Stimulated activated naive B cell treated with anti-CD40 and anti-IgM and Interleukin-4, amounts not matched to agents 10 μg/mL and 1 μg/mL and 100 μg/mL, for 72 hours (primary cell): Measurements from ENCODE around the gene TCHH.

Experiments
- ATAC-seq, 2 donors: fragments of 150-1000 bp; cut with Tn5 transposase; replicated peaks; 2 replicates each; pipeline ENCODE4 v1.10.0; 2021; ENCODE audit warnings: moderate library complexity in 1 of 2
- DNase-seq: peaks from one replicate; pipeline ENCODE4 v3.0.0; 2021
- H3K27ac Mint-ChIP-seq: one replicate; pipeline ENCODE4 v1.8.0; 2022; ENCODE audit warnings: mild to moderate bottlenecking, mixed read lengths
- H3K27me3 Mint-ChIP-seq, 2 donors: one replicate each; pipeline ENCODE4 v1.8.0; 2022; ENCODE audit warnings: mixed read lengths in 2 of 2
- H3K36me3 Mint-ChIP-seq, 2 donors: one replicate each; pipeline ENCODE4 v1.8.0; 2022; ENCODE audit warnings: mixed read lengths in 2 of 2, mild to moderate bottlenecking in 1 of 2
- H3K4me1 Mint-ChIP-seq, 2 donors: one replicate each; pipeline ENCODE4 v1.8.0; 2022; ENCODE audit warnings: mixed read lengths in 2 of 2, mild to moderate bottlenecking in 1 of 2
- H3K4me3 Mint-ChIP-seq, 2 donors: one replicate each; pipeline ENCODE4 v1.8.0; 2022; ENCODE audit warnings: mild to moderate bottlenecking in 2 of 2, mixed read lengths in 2 of 2, moderate library complexity in 1 of 2
- H3K9me3 Mint-ChIP-seq, 2 donors: one replicate each; pipeline ENCODE4 v1.8.0; 2022; ENCODE audit warnings: mixed read lengths in 2 of 2, mild to moderate bottlenecking in 1 of 2

The TCHH gene

DNA sequence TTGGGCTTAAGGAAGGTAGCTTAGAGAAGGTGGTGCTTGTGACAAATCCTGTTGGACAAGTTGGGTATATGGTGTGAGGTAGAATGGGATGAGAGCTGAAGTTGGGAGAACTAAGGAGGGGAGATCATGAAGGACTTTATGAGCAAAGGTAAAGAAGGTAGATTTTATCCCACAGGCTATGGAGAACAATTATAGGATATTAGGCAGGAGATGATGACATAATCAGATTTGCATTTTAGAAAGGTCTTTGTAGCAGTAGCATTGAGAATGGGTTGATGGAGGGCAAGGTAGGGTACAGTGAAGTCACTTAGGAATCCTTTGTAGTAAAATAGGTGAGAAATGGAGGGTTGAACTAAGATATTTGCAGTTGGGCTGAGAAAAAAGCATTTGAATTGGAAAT, 14.9 kb upstream of the TCHH start:
- DNase-seq (no peak), ATAC-seq (no peak)
- Mint-ChIP-seq H3K27ac (no peak overlapping the region), H3K9me3 (peaks cover 4 to 9% of the 10 kb centered on the region in 2 donors), H3K36me3 (no peaks in the 10 kb centered on the region), H3K4me1 (no peaks in the 10 kb centered on the region), H3K4me3 (no peak overlapping the region), H3K27me3 (peaks cover 34 to 48% of the 10 kb centered on the region in 2 donors)

DNA sequence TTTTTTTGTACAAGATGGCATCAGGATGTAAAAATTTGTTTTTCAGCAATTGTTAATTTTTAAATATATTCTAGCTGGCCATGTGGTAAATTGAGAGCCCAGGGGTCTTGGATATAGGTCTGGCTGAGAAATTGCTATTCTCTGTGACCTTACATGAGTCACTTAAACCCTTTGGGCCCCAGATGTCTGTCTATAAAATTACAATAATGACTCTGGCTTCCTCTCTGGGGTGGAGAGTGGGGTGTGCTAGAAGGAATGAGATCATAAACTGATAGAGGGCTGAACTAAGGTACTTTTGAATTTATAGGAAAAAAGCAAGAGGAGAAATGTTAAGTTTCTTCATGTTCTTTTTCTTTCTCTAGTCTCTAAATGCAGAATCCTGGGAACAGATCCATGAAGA, 12.4 kb upstream of the TCHH start:
- Mint-ChIP-seq H3K9me3 (peaks cover 0 to 2% of the 10 kb centered on the region in 2 donors), H3K36me3 (no peaks in the 10 kb centered on the region), H3K27me3 (peaks cover 36 to 53% of the 10 kb centered on the region in 2 donors), H3K4me1 (no peaks in the 10 kb centered on the region), H3K27ac (no peak overlapping the region), H3K4me3 (no peak overlapping the region)
- ATAC-seq, result no peak
- no peak for DNase-seq

DNA sequence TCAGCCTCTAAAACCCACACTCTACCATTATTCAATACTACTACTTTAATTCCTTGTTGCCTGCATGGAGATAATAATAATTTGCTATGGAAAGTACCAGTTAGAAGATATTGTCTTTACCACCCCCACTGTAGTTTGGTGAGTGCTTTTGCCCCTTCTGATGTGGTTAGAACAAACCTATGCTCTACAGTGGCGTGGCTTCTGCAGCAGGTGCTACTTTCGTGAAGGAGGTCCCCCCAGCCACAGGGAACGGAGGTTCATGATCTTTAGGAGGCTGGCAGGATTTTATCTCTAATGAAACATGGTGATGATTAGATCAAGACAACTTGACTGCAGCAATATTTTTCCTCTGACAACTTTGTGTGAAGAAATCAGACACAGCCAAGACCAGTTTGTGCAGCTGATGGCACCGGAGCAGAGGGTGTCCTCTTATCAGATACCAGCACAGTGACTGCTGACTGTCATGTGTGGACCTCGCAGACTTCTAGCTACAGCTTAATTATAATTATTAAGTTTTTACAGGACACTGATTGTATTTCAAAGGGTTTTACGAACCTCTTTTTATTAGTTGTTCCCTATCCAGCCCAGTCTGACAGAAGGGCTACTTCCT, 10.7 kb upstream of the TCHH start:
- no peaks in the 10 kb centered on the region for H3K4me1 Mint-ChIP-seq
- H3K9me3 Mint-ChIP-seq, result no peaks in the 10 kb centered on the region
- no peak overlapping the region for H3K4me3 Mint-ChIP-seq
- ATAC-seq (no peak), DNase-seq (no peak)
- peaks cover 45 to 64% of the 10 kb centered on the region in 2 donors for H3K27me3 Mint-ChIP-seq
- no peak overlapping the region for H3K27ac Mint-ChIP-seq
- H3K36me3 Mint-ChIP-seq, result no peaks in the 10 kb centered on the region

DNA sequence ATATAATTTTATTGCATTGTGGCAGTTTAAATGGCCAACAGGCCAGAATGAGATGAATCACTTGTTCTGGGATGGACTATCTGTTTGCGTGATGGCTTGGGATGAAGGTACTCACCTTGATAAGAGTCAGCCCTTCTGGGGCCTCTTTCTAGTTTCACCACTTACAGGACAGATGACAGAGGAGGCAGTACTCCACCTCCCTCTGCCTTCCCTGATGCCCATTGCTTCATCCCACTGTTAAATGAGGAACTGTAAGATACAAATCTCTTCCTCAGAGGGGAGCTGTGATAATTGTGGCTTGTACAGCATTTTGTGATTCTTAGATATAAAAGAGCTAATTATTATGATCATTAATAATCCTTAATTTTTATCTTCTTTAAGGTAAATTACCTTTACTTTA, 3.7 kb upstream of the TCHH start:
- no peaks in the 10 kb centered on the region for H3K4me1 Mint-ChIP-seq
- H3K36me3 Mint-ChIP-seq, result no peaks in the 10 kb centered on the region
- no peak for DNase-seq
- H3K9me3 Mint-ChIP-seq, result no peaks in the 10 kb centered on the region
- ATAC-seq, result no peak
- no peak overlapping the region for H3K4me3 Mint-ChIP-seq
- no peak overlapping the region for H3K27ac Mint-ChIP-seq
- peaks cover 47 to 60% of the 10 kb centered on the region in 2 donors for H3K27me3 Mint-ChIP-seq

DNA sequence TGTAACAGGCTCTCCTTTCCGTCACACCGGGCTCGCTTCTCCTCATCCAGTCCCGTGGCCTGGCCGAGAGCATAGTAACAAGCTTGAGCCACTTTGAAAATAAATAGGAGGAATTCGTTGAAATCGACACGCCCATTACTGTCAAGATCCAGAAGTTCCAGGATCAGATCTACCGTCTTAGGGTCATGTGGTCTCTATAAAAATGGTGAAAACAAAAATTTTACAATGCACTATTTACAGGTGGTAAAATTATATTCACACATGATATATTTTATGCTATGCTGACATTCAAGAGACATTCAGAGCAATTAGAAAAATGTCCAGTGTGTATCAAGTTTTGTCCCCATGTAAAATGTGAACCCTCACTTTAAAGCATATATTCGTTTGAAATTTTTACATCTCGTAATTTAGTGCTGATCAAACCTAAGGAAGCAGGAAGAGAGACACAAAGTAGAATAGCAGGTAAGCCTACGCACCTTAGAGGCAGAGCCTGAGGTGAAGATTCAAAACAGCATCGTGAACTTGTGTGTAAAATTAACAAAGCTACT, 2.3 kb downstream of the TCHH start:
- Mint-ChIP-seq H3K4me1 (peaks cover 0 to 5% of the 10 kb centered on the region in 2 donors), H3K27ac (no peak overlapping the region), H3K36me3 (peaks cover 0 to 7% of the 10 kb centered on the region in 2 donors), H3K4me3 (no peak overlapping the region), H3K27me3 (peaks cover 23 to 33% of the 10 kb centered on the region in 2 donors), H3K9me3 (no peaks in the 10 kb centered on the region)
- no peak for DNase-seq
- ATAC-seq, result no peak

DNA sequence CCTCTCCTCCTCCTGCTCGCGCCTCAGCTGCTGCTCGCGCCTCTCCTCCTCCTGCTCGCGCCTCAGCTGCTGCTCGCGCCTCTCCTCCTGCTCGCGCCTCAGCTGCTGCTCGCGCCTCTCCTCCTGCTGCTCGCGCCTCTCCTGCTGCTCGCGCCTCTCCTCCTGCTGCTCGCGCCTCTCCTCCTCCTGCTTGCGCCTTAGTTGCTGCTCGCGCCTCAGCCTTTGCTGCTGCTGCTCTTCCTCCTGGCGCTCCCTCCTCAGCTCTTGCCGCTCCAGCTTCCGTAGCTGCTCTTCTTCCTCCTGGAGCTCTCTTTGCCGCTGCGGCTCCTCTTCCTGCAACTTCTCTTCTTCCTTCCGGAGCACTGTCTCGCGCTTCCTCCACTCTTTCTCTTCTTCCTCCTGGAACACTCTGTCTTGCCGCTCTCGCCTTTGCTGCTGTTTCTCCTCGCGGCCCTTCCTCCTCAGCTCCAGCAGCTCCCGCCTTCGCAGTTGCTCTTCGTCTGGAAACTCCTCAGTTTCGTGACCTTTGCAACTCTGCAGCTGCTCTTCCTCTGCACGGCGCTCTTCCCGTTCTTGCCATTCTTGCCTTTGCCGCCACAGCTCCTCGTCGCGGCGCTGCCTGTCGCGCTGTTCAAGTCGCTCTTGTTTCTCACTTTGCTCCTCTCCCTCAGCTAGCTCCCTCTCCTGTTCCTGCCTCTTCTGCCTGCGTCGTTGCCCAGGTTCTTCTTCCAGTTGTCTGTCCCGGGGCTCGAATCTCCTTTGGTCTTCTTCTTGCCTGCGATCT, 3.0 kb downstream of the TCHH start:
- ATAC-seq (no peak), DNase-seq (no peak)
- H3K4me3 Mint-ChIP-seq, result no peak overlapping the region
- H3K27ac Mint-ChIP-seq, result no peak overlapping the region
- H3K27me3 Mint-ChIP-seq, result peaks cover 20 to 31% of the 10 kb centered on the region in 2 donors
- peaks cover 0 to 10% of the 10 kb centered on the region in 2 donors for H3K4me1 Mint-ChIP-seq
- peaks cover 0 to 8% of the 10 kb centered on the region in 2 donors for H3K36me3 Mint-ChIP-seq
- H3K9me3 Mint-ChIP-seq, result peaks cover 0 to 1% of the 10 kb centered on the region in 2 donors

DNA sequence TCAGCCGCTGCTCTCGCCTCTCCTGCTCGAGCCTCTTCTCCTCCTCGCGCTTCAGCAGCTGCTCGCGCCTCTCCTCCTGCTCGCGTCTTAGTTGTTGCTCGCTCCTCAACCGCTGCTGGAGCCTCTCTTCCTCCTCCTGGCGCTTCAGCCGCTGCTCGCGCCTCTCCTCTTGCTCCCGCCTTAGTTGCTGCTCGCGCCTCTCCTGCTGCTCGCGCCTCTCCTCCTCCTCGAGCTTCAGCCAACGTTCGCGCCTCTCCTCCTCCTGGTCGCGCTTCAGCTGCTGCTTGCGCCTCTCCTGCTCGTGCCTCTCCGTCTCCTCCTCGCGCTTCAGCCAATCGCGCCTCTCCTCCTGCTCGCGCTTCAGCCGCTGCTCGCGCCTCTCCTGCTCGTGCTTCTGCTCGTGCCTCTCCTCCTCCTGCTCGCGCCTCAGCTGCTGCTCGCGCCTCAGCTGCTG, 3.7 kb downstream of the TCHH start:
- no peak overlapping the region for H3K4me3 Mint-ChIP-seq
- DNase-seq (no peak), ATAC-seq (peak; percentile 14 to 20)
- H3K36me3 Mint-ChIP-seq, result peaks cover 0 to 8% of the 10 kb centered on the region in 2 donors
- peaks cover 0 to 10% of the 10 kb centered on the region in 2 donors for H3K4me1 Mint-ChIP-seq
- H3K27me3 Mint-ChIP-seq, result peaks cover 13 to 23% of the 10 kb centered on the region in 2 donors
- H3K27ac Mint-ChIP-seq, result no peak overlapping the region
- H3K9me3 Mint-ChIP-seq, result peaks cover 0 to 1% of the 10 kb centered on the region in 2 donors

DNA sequence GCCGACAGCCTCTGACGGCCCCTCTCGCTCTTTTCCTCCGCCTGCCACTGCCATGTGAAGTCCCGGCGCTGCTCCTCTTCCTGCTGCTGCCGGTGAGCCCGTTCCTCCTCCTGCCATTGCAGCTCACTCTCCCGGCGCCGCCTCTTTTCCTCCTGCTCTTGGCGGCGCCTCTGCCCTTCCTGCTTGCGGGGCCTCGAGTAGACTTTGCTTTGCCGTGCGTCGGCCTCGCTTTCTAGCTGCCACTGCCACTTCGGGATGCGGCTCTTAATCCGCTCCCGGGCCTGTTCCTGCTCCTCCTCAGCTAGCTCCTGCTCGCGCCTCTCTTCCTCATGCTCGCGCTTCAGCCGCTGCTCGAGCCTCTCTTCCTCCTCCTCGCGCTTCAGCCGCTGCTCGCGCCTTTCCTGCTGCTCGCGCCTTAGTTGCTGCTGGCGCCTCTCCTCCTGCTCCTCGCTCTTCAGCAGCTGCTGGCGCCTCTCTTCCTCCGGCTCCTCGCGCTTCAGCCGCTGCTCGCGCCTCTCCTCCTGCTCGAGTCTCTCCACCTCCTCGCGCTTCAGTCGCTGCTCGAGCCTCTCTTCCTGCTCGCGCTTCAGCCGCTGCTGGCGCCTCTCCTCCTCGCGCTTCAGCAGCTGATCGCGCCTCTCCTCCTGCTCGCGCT, 4.3 kb downstream of the TCHH start:
- DNase-seq, result no peak
- H3K9me3 Mint-ChIP-seq, result peaks cover 0 to 1% of the 10 kb centered on the region in 2 donors
- ATAC-seq, result peak; percentile 25 to 50
- H3K4me1 Mint-ChIP-seq, result peaks cover 0 to 10% of the 10 kb centered on the region in 2 donors
- no peak overlapping the region for H3K4me3 Mint-ChIP-seq
- peaks cover 0 to 8% of the 10 kb centered on the region in 2 donors for H3K36me3 Mint-ChIP-seq
- no peak overlapping the region for H3K27ac Mint-ChIP-seq
- H3K27me3 Mint-ChIP-seq, result peaks cover 8 to 19% of the 10 kb centered on the region in 2 donors

DNA sequence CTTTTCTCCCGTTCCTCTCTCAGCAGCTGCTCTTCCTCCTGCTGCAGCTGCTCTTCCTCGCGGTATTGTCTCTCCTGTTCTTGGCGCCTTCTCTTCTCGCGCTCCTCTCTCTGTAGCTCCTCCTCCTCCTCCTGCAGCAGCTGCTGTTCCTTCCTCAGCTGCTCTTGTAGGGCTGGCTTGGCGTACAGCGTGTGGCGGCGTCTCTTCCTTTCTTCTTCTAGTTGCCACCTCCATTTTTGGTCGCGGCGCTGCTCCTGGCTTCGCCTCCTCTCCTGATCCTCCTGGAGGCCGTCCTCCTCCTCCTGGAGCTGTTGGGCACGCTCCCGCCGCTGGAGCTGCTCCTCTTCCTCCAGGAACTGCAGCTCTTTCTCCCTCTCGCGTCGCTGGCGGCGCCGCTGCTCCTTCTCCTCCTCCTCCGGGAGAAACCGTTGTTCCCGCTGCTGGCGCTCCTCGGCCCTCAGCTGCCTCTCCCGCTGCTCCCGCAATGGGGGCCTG, 4.8 kb downstream of the TCHH start:
- no peak for DNase-seq
- peak; percentile 48 to 51 for ATAC-seq
- Mint-ChIP-seq H3K4me1 (peaks cover 0 to 10% of the 10 kb centered on the region in 2 donors), H3K9me3 (peaks cover 0 to 1% of the 10 kb centered on the region in 2 donors), H3K36me3 (peaks cover 0 to 8% of the 10 kb centered on the region in 2 donors), H3K27me3 (peaks cover 8 to 18% of the 10 kb centered on the region in 2 donors), H3K27ac (no peak overlapping the region), H3K4me3 (no peak overlapping the region)

DNA sequence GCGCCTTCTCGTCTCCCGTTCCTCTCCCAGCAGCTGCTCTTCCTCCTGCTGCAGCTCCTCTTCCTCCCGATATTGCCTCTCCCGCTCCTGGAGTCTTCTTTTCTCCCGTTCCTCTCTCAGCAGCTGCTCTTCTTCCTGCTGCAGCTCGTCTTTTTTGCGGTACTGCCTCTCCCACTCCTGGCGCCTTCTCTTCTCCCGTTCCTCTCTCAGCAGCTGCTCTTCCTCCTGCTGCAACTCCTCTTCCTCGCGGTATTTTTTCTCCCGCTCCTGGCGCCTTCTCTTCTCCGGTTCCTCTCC, 5.3 kb downstream of the TCHH start:
- ATAC-seq (no peak), DNase-seq (no peak)
- Mint-ChIP-seq H3K4me3 (no peak overlapping the region), H3K27ac (no peak overlapping the region), H3K4me1 (peaks cover 0 to 10% of the 10 kb centered on the region in 2 donors), H3K9me3 (peaks cover 0 to 1% of the 10 kb centered on the region in 2 donors), H3K36me3 (peaks cover 0 to 8% of the 10 kb centered on the region in 2 donors), H3K27me3 (peaks cover 3 to 13% of the 10 kb centered on the region in 2 donors)

DNA sequence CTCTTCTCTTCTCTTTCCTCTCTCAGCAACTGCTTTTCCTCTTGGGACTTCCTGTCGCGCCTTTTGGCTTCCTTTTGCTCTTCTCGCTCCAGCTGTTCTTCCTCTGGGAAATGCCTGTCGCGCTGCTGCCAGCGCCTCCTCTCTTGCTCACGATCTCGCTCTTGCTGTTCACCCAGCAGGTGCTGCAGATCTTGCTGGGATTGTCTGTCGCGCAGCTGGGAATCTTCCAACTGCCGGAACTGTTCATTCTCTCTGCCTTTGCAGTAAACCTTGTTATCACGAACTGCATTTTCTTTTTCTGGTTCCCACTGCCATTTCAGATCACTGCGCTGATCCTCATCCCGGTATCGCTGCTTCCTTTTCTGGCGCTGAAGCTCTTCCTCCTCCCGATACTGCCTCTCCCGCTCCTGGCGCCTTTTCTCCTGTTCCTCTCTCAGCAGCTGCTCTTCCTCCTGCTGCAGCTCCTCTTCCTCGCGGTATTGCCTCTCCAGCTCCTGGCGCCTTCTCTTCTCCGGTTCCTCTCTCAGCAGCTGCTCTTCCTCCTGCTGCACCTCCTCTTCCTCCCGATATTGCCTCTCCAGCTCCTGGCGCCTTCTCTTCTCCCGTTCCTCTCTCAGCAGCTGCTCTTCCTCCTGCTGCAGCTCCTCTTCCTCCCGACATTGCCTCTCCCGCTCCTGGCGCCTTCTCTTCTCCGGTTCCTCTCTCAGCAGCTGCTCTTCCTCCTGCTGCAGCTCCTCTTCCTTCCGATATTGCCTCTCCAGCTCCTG, 5.8 kb downstream of the TCHH start:
- DNase-seq (no peak), ATAC-seq (no peak)
- peaks cover 0 to 8% of the 10 kb centered on the region in 2 donors for H3K27me3 Mint-ChIP-seq
- H3K4me3 Mint-ChIP-seq, result no peak overlapping the region
- H3K9me3 Mint-ChIP-seq, result peaks cover 0 to 1% of the 10 kb centered on the region in 2 donors
- no peak overlapping the region for H3K27ac Mint-ChIP-seq
- peaks cover 0 to 8% of the 10 kb centered on the region in 2 donors for H3K36me3 Mint-ChIP-seq
- peaks cover 0 to 10% of the 10 kb centered on the region in 2 donors for H3K4me1 Mint-ChIP-seq

DNA sequence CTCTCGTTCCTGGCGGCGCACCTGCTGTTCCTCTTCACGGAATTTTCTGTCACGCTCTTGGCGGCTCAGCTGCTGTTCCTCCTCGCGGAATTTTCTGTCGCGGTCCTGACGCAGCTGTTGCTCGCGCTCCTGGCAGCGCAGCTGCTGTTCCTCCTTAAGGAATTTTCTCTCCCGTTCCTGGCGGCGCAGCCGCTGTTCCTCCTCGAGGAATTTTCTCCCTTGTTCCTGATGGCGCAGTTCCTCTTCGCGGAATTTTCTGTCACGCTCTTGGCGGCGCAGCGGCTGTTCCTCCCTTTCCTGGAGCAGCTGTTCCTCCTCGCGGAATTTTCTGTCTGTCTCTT, 6.4 kb downstream of the TCHH start:
- peaks cover 0 to 1% of the 10 kb centered on the region in 2 donors for H3K9me3 Mint-ChIP-seq

DNA sequence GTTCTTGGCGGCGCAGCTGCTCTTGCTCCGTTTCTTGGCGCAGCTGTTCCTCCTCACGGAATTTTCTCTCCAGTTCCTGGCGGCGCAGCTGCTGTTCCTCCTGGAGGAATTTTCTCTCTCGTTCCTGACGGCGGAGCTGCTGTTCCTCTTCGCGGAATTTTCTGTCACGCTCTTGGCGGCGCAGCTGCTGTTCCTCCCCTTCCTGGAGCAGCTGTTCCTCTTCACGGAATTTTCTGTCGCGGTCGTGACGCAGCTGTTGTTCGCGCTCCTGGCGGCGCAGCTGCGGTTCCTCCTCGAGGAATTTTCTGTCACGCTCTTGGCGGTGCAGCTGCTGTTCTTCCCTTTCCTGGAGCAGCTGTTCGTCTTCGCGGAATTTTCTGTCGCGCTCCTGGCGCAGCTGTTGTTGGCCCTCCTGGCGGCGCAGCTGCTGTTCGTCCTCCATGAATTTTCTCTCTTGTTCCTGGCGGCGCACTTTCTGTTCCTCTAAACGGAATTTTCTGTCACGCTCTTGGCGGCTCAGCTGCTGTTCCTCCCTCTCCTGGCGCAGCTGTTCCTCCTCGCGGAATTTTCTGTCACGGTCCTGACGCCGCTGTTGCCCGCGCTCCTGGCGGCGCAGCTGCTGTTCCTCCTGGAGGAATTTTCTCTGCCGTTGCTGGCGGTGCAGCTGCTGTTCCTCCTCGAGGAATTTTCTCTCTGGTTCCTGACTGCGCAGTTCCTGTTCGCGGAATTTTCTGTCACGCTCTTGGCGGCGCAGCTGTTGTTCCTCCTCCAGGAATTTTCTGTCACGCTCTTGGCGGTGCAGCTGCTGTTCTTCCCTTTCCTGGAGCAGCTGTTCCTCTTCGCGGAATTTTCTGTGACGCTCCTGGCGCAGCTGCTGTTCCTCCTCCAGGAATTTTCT, 7.0 kb downstream of the TCHH start:
- Mint-ChIP-seq H3K27me3 (peaks cover 5 to 7% of the 10 kb centered on the region in 2 donors), H3K9me3 (peaks cover 0 to 1% of the 10 kb centered on the region in 2 donors), H3K4me1 (peaks cover 0 to 10% of the 10 kb centered on the region in 2 donors), H3K36me3 (peaks cover 0 to 8% of the 10 kb centered on the region in 2 donors), H3K4me3 (no peak overlapping the region), H3K27ac (no peak overlapping the region)
- DNase-seq (no peak), ATAC-seq (no peak)

More for the DNA sequence above, 6.4 kb downstream of the TCHH start:
- Mint-ChIP-seq H3K36me3 (peaks cover 0 to 8% of the 10 kb centered on the region in 2 donors), H3K27ac (no peak overlapping the region), H3K4me3 (no peak overlapping the region), H3K4me1 (peaks cover 0 to 10% of the 10 kb centered on the region in 2 donors), H3K27me3 (peaks cover under 1 to 4% of the 10 kb centered on the region in 2 donors)
- no peak for ATAC-seq
- DNase-seq, result no peak
